PFSK-1 (cell line): Measurements from ENCODE around the gene SPO11.

ENCODE experiments used
- FOXP2 ChIP-seq: optimal IDR thresholded peaks from 2 replicates; pipeline ENCODE3; 2011; ENCODE audit warnings: borderline replicate concordance, control low read depth, inconsistent platforms; ENCODE audit not compliant: insufficient read depth; ENCODE audit errors: extremely low read length, extremely low read depth
- POLR2AphosphoS5 ChIP-seq: IDR thresholded peaks from 2 replicates; pipeline ENCODE4 v1.6.1; 2012; ENCODE audit warnings: low read depth, mild to moderate bottlenecking, control low read depth, low read length, moderate library complexity
- SIN3A ChIP-seq: IDR thresholded peaks from 2 replicates; pipeline ENCODE4 v1.6.1; 2012; ENCODE audit warnings: mild to moderate bottlenecking, low read length, moderate library complexity, borderline replicate concordance; ENCODE audit not compliant: insufficient read depth
- TAF1 ChIP-seq: IDR thresholded peaks from 2 replicates; pipeline ENCODE4 v1.6.1; 2012; ENCODE audit warnings: low read length, control low read depth, borderline replicate concordance; ENCODE audit not compliant: insufficient read depth
- TF ChIP-seq, protein P1 (sequence below), 2 experiments: IDR thresholded peaks; 2 replicates each; pipeline versions ENCODE4 v1.6.1 to v1.8.0; 2011 to 2012; ENCODE audit warnings: low read depth in 2 of 2, low read length in 2 of 2, control low read depth in 1 of 2, inconsistent platforms in 1 of 2, mild to moderate bottlenecking in 1 of 2, moderate library complexity in 1 of 2; ENCODE audit not compliant: insufficient read depth in 1 of 2

Gene SPO11

GRCh38 chr20:57289391-57290177, 40.0 kb upstream of the SPO11 start:
- no peak for TF ChIP-seq SIN3A
- TF ChIP-seq, protein P1, sequence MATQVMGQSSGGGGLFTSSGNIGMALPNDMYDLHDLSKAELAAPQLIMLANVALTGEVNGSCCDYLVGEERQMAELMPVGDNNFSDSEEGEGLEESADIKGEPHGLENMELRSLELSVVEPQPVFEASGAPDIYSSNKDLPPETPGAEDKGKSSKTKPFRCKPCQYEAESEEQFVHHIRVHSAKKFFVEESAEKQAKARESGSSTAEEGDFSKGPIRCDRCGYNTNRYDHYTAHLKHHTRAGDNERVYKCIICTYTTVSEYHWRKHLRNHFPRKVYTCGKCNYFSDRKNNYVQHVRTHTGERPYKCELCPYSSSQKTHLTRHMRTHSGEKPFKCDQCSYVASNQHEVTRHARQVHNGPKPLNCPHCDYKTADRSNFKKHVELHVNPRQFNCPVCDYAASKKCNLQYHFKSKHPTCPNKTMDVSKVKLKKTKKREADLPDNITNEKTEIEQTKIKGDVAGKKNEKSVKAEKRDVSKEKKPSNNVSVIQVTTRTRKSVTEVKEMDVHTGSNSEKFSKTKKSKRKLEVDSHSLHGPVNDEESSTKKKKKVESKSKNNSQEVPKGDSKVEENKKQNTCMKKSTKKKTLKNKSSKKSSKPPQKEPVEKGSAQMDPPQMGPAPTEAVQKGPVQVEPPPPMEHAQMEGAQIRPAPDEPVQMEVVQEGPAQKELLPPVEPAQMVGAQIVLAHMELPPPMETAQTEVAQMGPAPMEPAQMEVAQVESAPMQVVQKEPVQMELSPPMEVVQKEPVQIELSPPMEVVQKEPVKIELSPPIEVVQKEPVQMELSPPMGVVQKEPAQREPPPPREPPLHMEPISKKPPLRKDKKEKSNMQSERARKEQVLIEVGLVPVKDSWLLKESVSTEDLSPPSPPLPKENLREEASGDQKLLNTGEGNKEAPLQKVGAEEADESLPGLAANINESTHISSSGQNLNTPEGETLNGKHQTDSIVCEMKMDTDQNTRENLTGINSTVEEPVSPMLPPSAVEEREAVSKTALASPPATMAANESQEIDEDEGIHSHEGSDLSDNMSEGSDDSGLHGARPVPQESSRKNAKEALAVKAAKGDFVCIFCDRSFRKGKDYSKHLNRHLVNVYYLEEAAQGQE (IDR thresholded peaks at IDR 0.05; ENCODE audit: insufficient read depth in 1 of 2, low read depth in 2 of 2, low read length in 2 of 2) = no peak
- no peak for TF ChIP-seq FOXP2
- no peak for TF ChIP-seq TAF1
- TF ChIP-seq POLR2AphosphoS5 = no peak

DNA sequence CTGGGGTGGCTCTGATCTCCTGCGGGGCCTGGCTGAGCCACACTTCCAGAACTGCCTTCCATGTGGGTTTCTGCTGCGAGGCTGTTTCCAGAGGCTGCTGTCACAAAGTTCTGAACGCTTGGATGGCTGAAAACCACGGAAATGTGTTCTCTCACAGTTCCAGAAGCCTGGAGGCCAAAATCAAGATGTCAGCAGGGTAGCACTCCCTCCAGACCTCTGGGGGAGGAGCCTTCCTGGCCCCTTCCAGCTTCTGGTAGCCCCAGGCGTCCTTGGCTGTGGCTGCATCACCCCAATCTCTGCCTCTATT, 39.5 kb upstream of the SPO11 start:
- TF ChIP-seq FOXP2 (no peak), POLR2AphosphoS5 (no peak), TAF1 (no peak), SIN3A (no peak)
- TF ChIP-seq, protein P1 (IDR thresholded peaks at IDR 0.05; ENCODE audit: insufficient read depth in 1 of 2, low read depth in 2 of 2, low read length in 2 of 2) = no peak

DNA sequence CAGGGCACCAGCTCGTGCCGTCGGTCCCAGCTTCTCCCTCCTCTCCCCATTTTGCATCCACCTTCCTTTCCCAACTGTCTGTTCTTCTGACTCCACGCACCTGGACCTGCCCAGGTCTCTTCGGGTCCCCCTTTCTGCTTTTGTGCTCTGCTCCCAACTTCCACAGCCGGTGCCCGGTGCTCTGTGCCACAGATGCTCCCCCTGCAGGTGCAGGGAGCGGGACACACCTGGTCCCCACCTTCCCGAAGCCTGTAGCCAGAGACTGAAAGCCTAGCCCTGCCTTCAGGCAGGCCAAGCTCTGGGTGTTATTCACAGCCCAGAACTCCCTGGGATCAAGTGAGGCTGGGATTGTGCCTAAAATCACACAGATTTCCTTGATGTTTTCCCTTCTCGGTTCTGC, 38.6 kb upstream of the SPO11 start:
- TF ChIP-seq, protein P1 (IDR thresholded peaks at IDR 0.05; ENCODE audit: insufficient read depth in 1 of 2, low read depth in 2 of 2, low read length in 2 of 2) = no peak
- TF ChIP-seq TAF1 (no peak), FOXP2 (no peak), SIN3A (no peak), POLR2AphosphoS5 (no peak)

GRCh38 chr20:57291694-57292093, 37.9 kb upstream of the SPO11 start:
- TF ChIP-seq SIN3A = no peak
- no peak for TF ChIP-seq POLR2AphosphoS5
- TF ChIP-seq, protein P1 (IDR thresholded peaks at IDR 0.05; ENCODE audit: insufficient read depth in 1 of 2, low read depth in 2 of 2, low read length in 2 of 2) = no peak
- no peak for TF ChIP-seq FOXP2
- TF ChIP-seq TAF1 = no peak

GRCh38 chr20:57292611-57293010, 37.0 kb upstream of the SPO11 start:
- no peak for TF ChIP-seq POLR2AphosphoS5

DNA sequence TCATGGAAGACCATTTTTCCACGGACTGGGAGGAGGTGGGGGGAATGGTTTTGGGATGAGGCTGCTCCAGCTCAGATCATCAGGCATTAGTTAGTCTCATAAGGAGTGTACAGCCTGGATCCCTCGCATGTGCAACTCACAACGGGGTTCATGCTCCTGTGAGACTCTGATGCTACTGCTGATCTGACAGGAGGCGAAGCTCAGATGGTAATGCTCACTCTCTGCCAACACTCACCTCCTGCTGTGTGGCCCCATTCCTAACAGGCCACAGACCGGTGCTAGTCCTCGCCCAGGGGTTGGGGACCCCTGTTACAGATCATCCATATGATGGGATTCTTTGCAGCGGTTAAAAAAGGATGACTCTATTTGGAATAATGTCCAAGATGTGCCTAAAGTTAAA, 35.6 kb upstream of the SPO11 start:
- TF ChIP-seq SIN3A = no peak
- TF ChIP-seq FOXP2 = no peak
- TF ChIP-seq TAF1 = no peak
- TF ChIP-seq, protein P1 (IDR thresholded peaks at IDR 0.05; ENCODE audit: insufficient read depth in 1 of 2, low read depth in 2 of 2, low read length in 2 of 2) = no peak
- no peak for TF ChIP-seq POLR2AphosphoS5
